ENCODE results near the gene GNG2.

Gene GNG2

GRCh38 chr14:51880835-51881580, 20.6 kb downstream of the GNG2 start:
- no peaks in the 10 kb centered on the region for H3K27me3 ChIP-seq (ENCODE audit: insufficient read depth, low read length)
- no CpG with 5 or more reads among the region's 7 CpGs for WGBS (ENCODE audit: extremely low coverage, insufficient coverage, insufficient read length)
- H3K4me3 ChIP-seq (ENCODE audit: low read depth, low read length) = no peak overlapping the region
- no peak overlapping the region for H2AK5ac ChIP-seq (ENCODE audit: low read length)
- H3K4ac ChIP-seq (ENCODE audit: low read depth, low read length) = no peak overlapping the region
- H2BK120ac ChIP-seq (ENCODE audit: insufficient read depth, low read length, poor library complexity) = no peak overlapping the region
- no peak overlapping the region for H2BK12ac ChIP-seq (ENCODE audit: low read length)
- no peak overlapping the region for H3K14ac ChIP-seq (ENCODE audit: low read length)
- no peaks in the 10 kb centered on the region for H3K79me1 ChIP-seq (ENCODE audit: low read length)
- no peak overlapping the region for H3K9ac ChIP-seq (ENCODE audit: low read length)
- DNase-seq = no peak
- no peaks in the 10 kb centered on the region for H3K4me1 ChIP-seq (ENCODE audit: control insufficient read depth in 1 of 2, insufficient read depth in 2 of 2, low read length in 2 of 2)
- no peak overlapping the region for H3K23ac ChIP-seq (ENCODE audit: low read length)
- no peaks in the 10 kb centered on the region for H3K9me3 ChIP-seq (ENCODE audit: insufficient read depth, low read depth, low read length)
- no peak overlapping the region for H4K12ac ChIP-seq (ENCODE audit: low read depth, low read length)
- H3K18ac ChIP-seq (ENCODE audit: low read length) = no peak overlapping the region
- no peak overlapping the region for H3K27ac ChIP-seq (ENCODE audit: low read depth, low read length)
- no peak overlapping the region for H2AFZ ChIP-seq (ENCODE audit: insufficient read depth, low read length, poor library complexity)
- H3K4me2 ChIP-seq (ENCODE audit: low read length) = no peak overlapping the region
- no peaks in the 10 kb centered on the region for H3K79me2 ChIP-seq (ENCODE audit: control insufficient read depth, insufficient read depth, low read length, poor library complexity)
- H4K8ac ChIP-seq (ENCODE audit: low read depth, low read length) = no peak overlapping the region
- H2BK5ac ChIP-seq (ENCODE audit: low read depth, low read length, poor library complexity) = no peak overlapping the region
- H4K91ac ChIP-seq (ENCODE audit: low read depth, low read length) = no peak overlapping the region
- H3K36me3 ChIP-seq (ENCODE audit: control insufficient read depth in 1 of 2, insufficient read depth in 2 of 2, low read length in 2 of 2) = no peaks in the 10 kb centered on the region

GRCh38 chr14:51881636-51882035, 21.2 kb downstream of the GNG2 start:
- Histone ChIP-seq H3K14ac (ENCODE audit: low read length) (no peak overlapping the region), H3K36me3 (ENCODE audit: control insufficient read depth in 1 of 2, insufficient read depth in 2 of 2, low read length in 2 of 2) (no peaks in the 10 kb centered on the region)

GRCh38 chr14:51883232-51883631, 22.8 kb downstream of the GNG2 start:
- no peaks in the 10 kb centered on the region for H3K4me1 ChIP-seq (ENCODE audit: control insufficient read depth in 1 of 2, insufficient read depth in 2 of 2, low read length in 2 of 2)
- no peak overlapping the region for H2BK120ac ChIP-seq (ENCODE audit: insufficient read depth, low read length, poor library complexity)
- no peaks in the 10 kb centered on the region for H3K79me1 ChIP-seq (ENCODE audit: low read length)
- WGBS (ENCODE audit: extremely low coverage, insufficient coverage, insufficient read length) = no CpG with 5 or more reads among the region's 2 CpGs
- H3K36me3 ChIP-seq (ENCODE audit: control insufficient read depth in 1 of 2, insufficient read depth in 2 of 2, low read length in 2 of 2) = no peaks in the 10 kb centered on the region
- no peak overlapping the region for H3K23ac ChIP-seq (ENCODE audit: low read length)
- H2AK5ac ChIP-seq (ENCODE audit: low read length) = no peak overlapping the region
- H2BK12ac ChIP-seq (ENCODE audit: low read length) = no peak overlapping the region
- H3K4me2 ChIP-seq (ENCODE audit: low read length) = no peak overlapping the region
- no peaks in the 10 kb centered on the region for H3K79me2 ChIP-seq (ENCODE audit: control insufficient read depth, insufficient read depth, low read length, poor library complexity)
- H3K27ac ChIP-seq (ENCODE audit: low read depth, low read length) = no peak overlapping the region
- H3K4ac ChIP-seq (ENCODE audit: low read depth, low read length) = no peak overlapping the region
- H3K9me3 ChIP-seq (ENCODE audit: insufficient read depth, low read depth, low read length) = no peaks in the 10 kb centered on the region
- no peak overlapping the region for H2AFZ ChIP-seq (ENCODE audit: insufficient read depth, low read length, poor library complexity)
- no peak overlapping the region for H2BK5ac ChIP-seq (ENCODE audit: low read depth, low read length, poor library complexity)
- no peak for DNase-seq
- no peaks in the 10 kb centered on the region for H3K27me3 ChIP-seq (ENCODE audit: insufficient read depth, low read length)
- H3K14ac ChIP-seq (ENCODE audit: low read length) = no peak overlapping the region
- no peak overlapping the region for H3K4me3 ChIP-seq (ENCODE audit: low read depth, low read length)
- no peak overlapping the region for H3K9ac ChIP-seq (ENCODE audit: low read length)
- no peak overlapping the region for H4K91ac ChIP-seq (ENCODE audit: low read depth, low read length)
- no peak overlapping the region for H4K8ac ChIP-seq (ENCODE audit: low read depth, low read length)
- no peak overlapping the region for H3K18ac ChIP-seq (ENCODE audit: low read length)
- no peak overlapping the region for H4K12ac ChIP-seq (ENCODE audit: low read depth, low read length)

More at GRCh38 chr14:51881636-51882035, 21.2 kb downstream of the GNG2 start:
- no peak overlapping the region for H2BK120ac ChIP-seq (ENCODE audit: insufficient read depth, low read length, poor library complexity)
- no peak for DNase-seq
- H2BK5ac ChIP-seq (ENCODE audit: low read depth, low read length, poor library complexity) = no peak overlapping the region
- no peaks in the 10 kb centered on the region for H3K4me1 ChIP-seq (ENCODE audit: control insufficient read depth in 1 of 2, insufficient read depth in 2 of 2, low read length in 2 of 2)
- WGBS (ENCODE audit: extremely low coverage, insufficient coverage, insufficient read length) = no CpG with 5 or more reads among the region's 2 CpGs
- H3K18ac ChIP-seq (ENCODE audit: low read length) = no peak overlapping the region
- no peak overlapping the region for H2AFZ ChIP-seq (ENCODE audit: insufficient read depth, low read length, poor library complexity)
- no peak overlapping the region for H3K4ac ChIP-seq (ENCODE audit: low read depth, low read length)
- no peaks in the 10 kb centered on the region for H3K9me3 ChIP-seq (ENCODE audit: insufficient read depth, low read depth, low read length)
- no peaks in the 10 kb centered on the region for H3K27me3 ChIP-seq (ENCODE audit: insufficient read depth, low read length)
- no peak overlapping the region for H4K91ac ChIP-seq (ENCODE audit: low read depth, low read length)
- no peaks in the 10 kb centered on the region for H3K79me2 ChIP-seq (ENCODE audit: control insufficient read depth, insufficient read depth, low read length, poor library complexity)
- no peak overlapping the region for H4K12ac ChIP-seq (ENCODE audit: low read depth, low read length)
- no peak overlapping the region for H3K23ac ChIP-seq (ENCODE audit: low read length)
- H2BK12ac ChIP-seq (ENCODE audit: low read length) = no peak overlapping the region
- H2AK5ac ChIP-seq (ENCODE audit: low read length) = no peak overlapping the region
- no peak overlapping the region for H4K8ac ChIP-seq (ENCODE audit: low read depth, low read length)
- no peak overlapping the region for H3K9ac ChIP-seq (ENCODE audit: low read length)
- no peak overlapping the region for H3K4me2 ChIP-seq (ENCODE audit: low read length)
- no peaks in the 10 kb centered on the region for H3K79me1 ChIP-seq (ENCODE audit: low read length)
- no peak overlapping the region for H3K27ac ChIP-seq (ENCODE audit: low read depth, low read length)
- H3K4me3 ChIP-seq (ENCODE audit: low read depth, low read length) = no peak overlapping the region

GRCh38 chr14:51884086-51884927, 23.9 kb downstream of the GNG2 start:
- Histone ChIP-seq H3K79me1 (ENCODE audit: low read length) (no peaks in the 10 kb centered on the region), H4K91ac (ENCODE audit: low read depth, low read length) (no peak overlapping the region), H3K36me3 (ENCODE audit: control insufficient read depth in 1 of 2, insufficient read depth in 2 of 2, low read length in 2 of 2) (no peaks in the 10 kb centered on the region), H3K14ac (ENCODE audit: low read length) (no peak overlapping the region), H3K4ac (ENCODE audit: low read depth, low read length) (no peak overlapping the region), H2BK12ac (ENCODE audit: low read length) (no peak overlapping the region), H3K4me1 (ENCODE audit: control insufficient read depth in 1 of 2, insufficient read depth in 2 of 2, low read length in 2 of 2) (no peaks in the 10 kb centered on the region), H2AFZ (ENCODE audit: insufficient read depth, low read length, poor library complexity) (no peak overlapping the region), H3K4me3 (ENCODE audit: low read depth, low read length) (no peak overlapping the region), H4K8ac (ENCODE audit: low read depth, low read length) (no peak overlapping the region), H4K12ac (ENCODE audit: low read depth, low read length) (no peak overlapping the region), H2BK5ac (ENCODE audit: low read depth, low read length, poor library complexity) (no peak overlapping the region), H2BK120ac (ENCODE audit: insufficient read depth, low read length, poor library complexity) (no peak overlapping the region), H3K23ac (ENCODE audit: low read length) (no peak overlapping the region), H3K9ac (ENCODE audit: low read length) (no peak overlapping the region), H3K4me2 (ENCODE audit: low read length) (no peak overlapping the region), H3K9me3 (ENCODE audit: insufficient read depth, low read depth, low read length) (no peaks in the 10 kb centered on the region), H3K18ac (ENCODE audit: low read length) (no peak overlapping the region), H3K79me2 (ENCODE audit: control insufficient read depth, insufficient read depth, low read length, poor library complexity) (no peaks in the 10 kb centered on the region), H3K27ac (ENCODE audit: low read depth, low read length) (no peak overlapping the region), H2AK5ac (ENCODE audit: low read length) (no peak overlapping the region), H3K27me3 (ENCODE audit: insufficient read depth, low read length) (no peaks in the 10 kb centered on the region)
- no peak for DNase-seq
- WGBS (ENCODE audit: extremely low coverage, insufficient coverage, insufficient read length) = no CpG with 5 or more reads among the region's 7 CpGs

Data from trophoblast cell (in vitro differentiated cells and primary cell).